HepG2 (cell line): ENCODE measurements around the gene TEX48. TPM values are rescaled to one million over a fixed set of nuclear protein-coding genes. Genes with fewer than 3 reads are reported as not detected.

Experiments used
- ATAC-seq: fragments of 200-7000 bp; cut with Tn5 transposase; 3 replicates; pipeline ENCODE4 v1.9.1; 2020; ENCODE audit warnings: mild to moderate bottlenecking, moderate library complexity
- BruUV-seq: library from RNA; stranded (reverse); fragments of 400-500 nt; replicated peaks from 2 replicates; lab custom pipeline; 2021; lab: Mats Ljungman, UMichigan
- CTCF ChIA-PET: fragments of 300-600 bp; formaldehyde crosslinking; extraction: SDS; loops from one replicate; lab custom pipeline; 2021; ENCODE audit warnings: low total read pairs, inconsistent platforms, low intra/inter-chr PET ratio; lab: Yijun Ruan, JAX
- POLR2A ChIA-PET: fragments of 350-600 bp; sonication (Branson Sonifier 250); formaldehyde crosslinking; loops from one replicate; lab custom pipeline; 2020; ENCODE audit warnings: antibody characterized with exemption, inconsistent platforms; lab: Yijun Ruan, JAX
- DNase-seq: peaks from one replicate; pipeline ENCODE4 v3.0.0-alpha.2; 2015; ENCODE audit warnings: low spot score
- FAIRE-seq: peaks from 3 replicates; lab custom pipeline; 2011; peaks lifted over from hg19 to GRCh38; lab: Jason Lieb, UNC
- H2AFZ ChIP-seq: one replicate; pipeline ENCODE4 v1.6.1; 2011; ENCODE audit warnings: low read length, inconsistent platforms
- H3K27ac ChIP-seq: fragments of 300-600 bp; 3 replicates; pipeline ENCODE4 v1.8.0; 2011; ENCODE audit warnings: mixed run types, mild to moderate bottlenecking, mixed read lengths, low read length, inconsistent platforms; ENCODE audit not compliant: insufficient read depth; ENCODE audit errors: extremely low read length
- H3K27me3 ChIP-seq, 2 experiments: fragments of 200-600 bp in 1 of 2; 2 replicates in 1 of 2; 3 replicates in 1 of 2; pipeline versions ENCODE4 v1.6.0 to v1.8.0; 2011; ENCODE audit warnings: low read length in 2 of 2, mild to moderate bottlenecking in 2 of 2, moderate library complexity in 2 of 2, inconsistent platforms in 1 of 2; ENCODE audit not compliant: insufficient read depth in 2 of 2, control insufficient read depth in 1 of 2
- H3K36me3 ChIP-seq, 2 experiments: fragments of 200-600 bp in 1 of 2; replicated peaks in 1 of 2; 2 replicates in 1 of 2; 3 replicates in 1 of 2; pipeline versions ENCODE4 v1.5.1 to v1.8.0; 2011; ENCODE audit warnings: low read length in 2 of 2, inconsistent platforms in 1 of 2; ENCODE audit not compliant: insufficient read depth in 2 of 2, control insufficient read depth in 1 of 2
- H3K4me1 ChIP-seq: 2 replicates; pipeline ENCODE4 v1.5.1; 2012; ENCODE audit warnings: low read length, inconsistent platforms; ENCODE audit not compliant: insufficient read depth
- H3K4me2 ChIP-seq: 2 replicates; pipeline ENCODE4 v1.6.0; 2011; ENCODE audit warnings: low read depth, low read length, inconsistent platforms
- H3K4me3 ChIP-seq, 3 experiments: fragments of 200-600 bp in 1 of 3; sonication (generic), shearing (Covaris generic) in 1 of 3; replicated peaks in 1 of 3; 2 replicates each; pipeline ENCODE4 v1.5.1; 2011 to 2016; ENCODE audit warnings: low read length in 3 of 3, inconsistent platforms in 2 of 3, low read depth in 2 of 3, mild to moderate bottlenecking in 2 of 3, control low read depth in 1 of 3, mixed read lengths in 1 of 3; ENCODE audit not compliant: insufficient read depth in 1 of 3
- H3K79me2 ChIP-seq: one replicate; pipeline ENCODE4 v1.6.1; 2011; ENCODE audit warnings: low read length, inconsistent platforms; ENCODE audit not compliant: insufficient read depth
- H3K9ac ChIP-seq: 2 replicates; pipeline ENCODE4 v1.6.0; 2011; ENCODE audit warnings: mild to moderate bottlenecking, low read depth, low read length, inconsistent platforms; ENCODE audit not compliant: insufficient read depth
- H3K9me3 ChIP-seq: 2 replicates; pipeline ENCODE4 v1.5.1; 2012; ENCODE audit warnings: mild to moderate bottlenecking, low read length
- H4K20me1 ChIP-seq: 2 replicates; pipeline ENCODE4 v1.6.0; 2011; ENCODE audit warnings: inconsistent platforms, mild to moderate bottlenecking, low read length, moderate library complexity; ENCODE audit not compliant: insufficient read depth
- CEBPB ChIP-seq: IDR thresholded peaks from 2 replicates; pipeline ENCODE4 v1.6.1; 2011; ENCODE audit warnings: low read depth, low read length, improper control_type of control experiment, borderline replicate concordance
- CEBPG ChIP-seq: IDR thresholded peaks from 2 replicates; pipeline ENCODE4 v1.6.1; 2016
- IRF2 ChIP-seq: IDR thresholded peaks from 2 replicates; pipeline ENCODE4 v1.6.1; 2018; ENCODE audit warnings: missing genetic modification reagents, missing compliant biosample characterization
- MAZ ChIP-seq, 2 experiments: sonication (generic) in 1 of 2; formaldehyde crosslinking in 1 of 2; IDR thresholded peaks; 2 replicates each; pipeline versions ENCODE4 v1.5.0 to v1.6.1; 2012 to 2020; ENCODE audit warnings: low read depth in 2 of 2, mild to moderate bottlenecking in 2 of 2, borderline replicate concordance in 1 of 2, improper control_type of control experiment in 1 of 2, low read length in 1 of 2, missing genetic modification reagents in 1 of 2, moderate library complexity in 1 of 2
- MXD4 ChIP-seq: IDR thresholded peaks from 2 replicates; pipeline ENCODE4 v1.6.1; 2016; ENCODE audit warnings: mild to moderate bottlenecking, missing biosample characterization, missing genetic modification reagents
- RAD21 ChIP-seq: fragments of 450-650 bp; formaldehyde crosslinking; IDR thresholded peaks from 2 replicates; pipeline ENCODE4 v1.5.0; 2020; ENCODE audit warnings: mild to moderate bottlenecking
- RXRA ChIP-seq: sonication (generic); formaldehyde crosslinking; IDR thresholded peaks from 2 replicates; pipeline ENCODE4 v1.5.1; 2020; ENCODE audit warnings: missing genetic modification reagents
- SMC3 ChIP-seq: IDR thresholded peaks from 2 replicates; pipeline ENCODE4 v1.6.1; 2011; ENCODE audit warnings: low read length, improper control_type of control experiment
- TEAD2 ChIP-seq: sonication (generic); formaldehyde crosslinking; IDR thresholded peaks from 2 replicates; pipeline ENCODE4 v1.9.0; 2021; ENCODE audit warnings: missing genetic modification reagents
- ZNF224 ChIP-seq: sonication (generic); formaldehyde crosslinking; IDR thresholded peaks from 2 replicates; pipeline ENCODE4 v1.5.0; 2020; ENCODE audit warnings: mild to moderate bottlenecking, missing genetic modification reagents
- WGBS: methylation state at CpG from one replicate; pipeline ENCODE4 v1.1.6; 2017; ENCODE audit warnings: low lambda C conversion rate; 5-methylcytosine and 5-hydroxymethylcytosine counted together
- in situ Hi-C: cut with HindIII; loops from 2 replicates; pipeline ENCODE4 v1.10.0; 2017; ENCODE audit warnings: low pct_unique_long_range_greater_than_20kb; ENCODE audit not compliant: extremely low pct_ligation_motif_present
- intact Hi-C: fragments of 100-400 bp; cut with micrococcal nuclease; formaldehyde crosslinking; loops from one replicate; pipeline ENCODE4 v1.10.0; 2022; ENCODE audit not compliant: unreplicated experiment
- polyA plus RNA-seq, 8 experiments: library from polyadenylated mRNA; depleted of rRNA in 3 of 8; stranded (reverse) in 7 of 8; unstranded in 1 of 8; fragments of >200 nt; fragmentation: Illumina TruSeq in 4 of 8; extraction: Trizol in 4 of 8; gene quantifications; 2 replicates each; pipeline versions ENCODE4 v1.2.1 to v1.2.3, GENCODE V29; 2011 to 2016; ENCODE audit warnings: low read depth in 4 of 8, missing spikeins in 1 of 8, mixed read lengths in 1 of 8; ENCODE audit not compliant: insufficient read depth in 1 of 8
- total RNA-seq, 5 experiments: library from RNA; depleted of rRNA; stranded (reverse); fragments of >200 nt; fragmentation: Illumina TruSeq; extraction: Trizol; gene quantifications; 2 replicates each; pipeline ENCODE4 v1.2.3, GENCODE V29; 2016; ENCODE audit warnings: low read depth in 1 of 5
- TF ChIP-seq, protein P1 (sequence below): sonication (generic); formaldehyde crosslinking; IDR thresholded peaks from 2 replicates; pipeline ENCODE4 v1.5.0; 2020; ENCODE audit warnings: missing genetic modification reagents
- TF ChIP-seq, protein P2 (sequence below): IDR thresholded peaks from 2 replicates; pipeline ENCODE4 v1.6.1; 2016; ENCODE audit warnings: mild to moderate bottlenecking
- TF ChIP-seq, protein P3 (sequence below): sonication (generic); formaldehyde crosslinking; IDR thresholded peaks from 2 replicates; pipeline ENCODE4 v1.5.0; 2020; ENCODE audit warnings: mild to moderate bottlenecking, missing genetic modification reagents, moderate library complexity

The TEX48 gene
- total and polyA plus RNA-seq, 2 of the 13 experiments (the other 11 are each of a cell fraction or from before 2014, with no cell fraction given) = not detected

- ATAC-seq = peak; percentile 55
- 10% methylated on average over 8 of the region's 8 CpGs for WGBS
- no peaks in the 10 kb centered on the region for H4K20me1 ChIP-seq
- no peak for DNase-seq
- no peaks in the 10 kb centered on the region for H3K36me3 ChIP-seq
- no peak overlapping the region for H3K27ac ChIP-seq
- FAIRE-seq = no peak
- no peak overlapping the region for H3K4me3 ChIP-seq
- intact Hi-C loops (no loop called here), in situ Hi-C loops (loop anchor here (10.0 kb wide), 2 partner anchors 221 to 251 kb away; no protein-coding TSS in a partner anchor)
- ChIA-PET POLR2A (no interaction called here), CTCF (interaction anchor here (3.2 kb wide), 1 partner anchor 250 kb away, joined by 25 read pairs; no protein-coding TSS in a partner anchor)
- no peak overlapping the region for H3K4me2 ChIP-seq
- H2AFZ ChIP-seq = no peak overlapping the region
- no peaks in the 10 kb centered on the region for H3K4me1 ChIP-seq
- H3K9ac ChIP-seq = no peak overlapping the region
- peaks cover 1 to 13% of the 10 kb centered on the region in 2 experiments; a peak in 2 of 5 replicates for H3K27me3 ChIP-seq
- TF ChIP-seq CEBPG (CRISPR knock-in tag) (peak; percentile 63), RXRA (CRISPR knock-in tag) (no peak), CEBPB (peak; percentile 78)
- TF ChIP-seq, protein P1, sequence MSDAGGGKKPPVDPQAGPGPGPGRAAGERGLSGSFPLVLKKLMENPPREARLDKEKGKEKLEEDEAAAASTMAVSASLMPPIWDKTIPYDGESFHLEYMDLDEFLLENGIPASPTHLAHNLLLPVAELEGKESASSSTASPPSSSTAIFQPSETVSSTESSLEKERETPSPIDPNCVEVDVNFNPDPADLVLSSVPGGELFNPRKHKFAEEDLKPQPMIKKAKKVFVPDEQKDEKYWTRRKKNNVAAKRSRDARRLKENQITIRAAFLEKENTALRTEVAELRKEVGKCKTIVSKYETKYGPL = peak; percentile 44; the same call in 1 of the 2 replicates
- no peaks in the 10 kb centered on the region for H3K79me2 ChIP-seq
- no peaks in the 10 kb centered on the region for H3K9me3 ChIP-seq
- no TSS peak for BruUV-seq
Observed at GRCh38 chr9:114655689-114656088, 26.3 kb downstream of the TEX48 start.

GRCh38 chr9:114653556-114654159 lies 28.3 kb downstream of the TEX48 start:
- no peak overlapping the region for H3K4me3 ChIP-seq
- no peaks in the 10 kb centered on the region for H3K36me3 ChIP-seq
- ChIA-PET CTCF (interaction anchor here (1.4 to 3.5 kb wide), 4 partner anchors 115 to 248 kb away, joined by 4 to 37 read pairs (median 18); no protein-coding TSS in a partner anchor), POLR2A (interaction anchor here (1.1 to 1.7 kb wide), 2 partner anchors 66 to 248 kb away, joined by 5 to 10 read pairs; partner anchors contain the start of gene ATP6V1G1)
- H3K9me3 ChIP-seq = no peaks in the 10 kb centered on the region
- peaks cover 0 to 1% of the 10 kb centered on the region in 2 experiments; a peak in 2 of 5 replicates for H3K27me3 ChIP-seq
- FAIRE-seq (peak; percentile 66), DNase-seq (peak; percentile 71), ATAC-seq (peak; percentile 83)
- 31% methylated on average over 6 of the region's 6 CpGs for WGBS
- no peak overlapping the region for H2AFZ ChIP-seq
- in situ Hi-C loops = loop anchor here (5.0 to 10.0 kb wide), 3 partner anchors 166 to 249 kb away; no protein-coding TSS in a partner anchor
- no peak overlapping the region for H3K9ac ChIP-seq
- BruUV-seq = no TSS peak
- intact Hi-C loops = loop anchor here (1.0 to 5.0 kb wide), 5 partner anchors 115 to 248 kb away; partner anchors contain the start of gene WHRN
- no peaks in the 10 kb centered on the region for H3K79me2 ChIP-seq
- H3K27ac ChIP-seq = no peak overlapping the region
- H3K4me1 ChIP-seq = no peaks in the 10 kb centered on the region
- no peak overlapping the region for H3K4me2 ChIP-seq
- H4K20me1 ChIP-seq = no peaks in the 10 kb centered on the region
- TF ChIP-seq ZNF224 (CRISPR knock-in tag) = no peak
- 0 out of 2 replicates have a peak, but pooled peaks have one; percentile 25 for TF ChIP-seq MXD4 (CRISPR knock-in tag)
- peak; percentile 79 for TF ChIP-seq RAD21 (CRISPR knock-in tag)
- TF ChIP-seq MAZ (IDR thresholded peaks at IDR 0.05; ENCODE audit: borderline replicate concordance, low read depth, low read length) = no peak
- TF ChIP-seq MAZ (CRISPR knock-in tag; IDR thresholded peaks at IDR 0.05; ENCODE audit: low read depth) = no peak
- TF ChIP-seq, protein P2, sequence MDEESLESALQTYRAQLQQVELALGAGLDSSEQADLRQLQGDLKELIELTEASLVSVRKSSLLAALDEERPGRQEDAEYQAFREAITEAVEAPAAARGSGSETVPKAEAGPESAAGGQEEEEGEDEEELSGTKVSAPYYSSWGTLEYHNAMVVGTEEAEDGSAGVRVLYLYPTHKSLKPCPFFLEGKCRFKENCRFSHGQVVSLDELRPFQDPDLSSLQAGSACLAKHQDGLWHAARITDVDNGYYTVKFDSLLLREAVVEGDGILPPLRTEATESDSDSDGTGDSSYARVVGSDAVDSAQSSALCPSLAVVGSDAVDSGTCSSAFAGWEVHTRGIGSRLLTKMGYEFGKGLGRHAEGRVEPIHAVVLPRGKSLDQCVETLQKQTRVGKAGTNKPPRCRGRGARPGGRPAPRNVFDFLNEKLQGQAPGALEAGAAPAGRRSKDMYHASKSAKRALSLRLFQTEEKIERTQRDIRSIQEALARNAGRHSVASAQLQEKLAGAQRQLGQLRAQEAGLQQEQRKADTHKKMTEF = 0 out of 2 replicates have a peak, but pooled peaks have one; percentile 16
- TF ChIP-seq, protein P3, sequence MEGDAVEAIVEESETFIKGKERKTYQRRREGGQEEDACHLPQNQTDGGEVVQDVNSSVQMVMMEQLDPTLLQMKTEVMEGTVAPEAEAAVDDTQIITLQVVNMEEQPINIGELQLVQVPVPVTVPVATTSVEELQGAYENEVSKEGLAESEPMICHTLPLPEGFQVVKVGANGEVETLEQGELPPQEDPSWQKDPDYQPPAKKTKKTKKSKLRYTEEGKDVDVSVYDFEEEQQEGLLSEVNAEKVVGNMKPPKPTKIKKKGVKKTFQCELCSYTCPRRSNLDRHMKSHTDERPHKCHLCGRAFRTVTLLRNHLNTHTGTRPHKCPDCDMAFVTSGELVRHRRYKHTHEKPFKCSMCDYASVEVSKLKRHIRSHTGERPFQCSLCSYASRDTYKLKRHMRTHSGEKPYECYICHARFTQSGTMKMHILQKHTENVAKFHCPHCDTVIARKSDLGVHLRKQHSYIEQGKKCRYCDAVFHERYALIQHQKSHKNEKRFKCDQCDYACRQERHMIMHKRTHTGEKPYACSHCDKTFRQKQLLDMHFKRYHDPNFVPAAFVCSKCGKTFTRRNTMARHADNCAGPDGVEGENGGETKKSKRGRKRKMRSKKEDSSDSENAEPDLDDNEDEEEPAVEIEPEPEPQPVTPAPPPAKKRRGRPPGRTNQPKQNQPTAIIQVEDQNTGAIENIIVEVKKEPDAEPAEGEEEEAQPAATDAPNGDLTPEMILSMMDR = peak; percentile 90
- TF ChIP-seq IRF2 (CRISPR knock-in tag) = peak; percentile 19; the same call in 1 of the 2 replicates
- peak; percentile 99 for TF ChIP-seq SMC3
- TF ChIP-seq TEAD2 = no peak
